Endothelial cell of umbilical vein (primary cell): ENCODE data around the gene SORCS2. TPM values are rescaled to one million over a fixed set of nuclear protein-coding genes. Genes with fewer than 3 reads are reported as not detected.

Experiments used
- BruUV-seq: library from RNA; stranded (reverse); fragments of 400-500 nt; replicated peaks from 2 replicates; lab custom pipeline; 2021; lab: Mats Ljungman, UMichigan
- CTCF ChIA-PET: fragments of 300-600, 350-600 bp; sonication (Branson Sonifier 250); formaldehyde crosslinking; loops from one replicate; lab custom pipeline; 2021; ENCODE audit warnings: antibody characterized with exemption, inconsistent platforms; lab: Charles Lee
- POLR2A ChIA-PET: fragments of 300-600, 350-600 bp; sonication (Branson Sonifier 250); formaldehyde crosslinking; loops from one replicate; lab custom pipeline; 2021; ENCODE audit warnings: antibody characterized with exemption, inconsistent platforms; lab: Charles Lee
- DNase-seq: peaks from one replicate; pipeline ENCODE4 v3.0.0-alpha.2; 2011; ENCODE audit warnings: low read depth, low spot score
- FAIRE-seq: peaks from 2 replicates; lab custom pipeline; 2011; peaks lifted over from hg19 to GRCh38; lab: Jason Lieb, UNC
- H2AFZ ChIP-seq: 2 replicates; pipeline ENCODE4 v1.6.0; 2012; ENCODE audit warnings: low read depth, low read length, control low read depth, inconsistent platforms
- H3K27ac ChIP-seq: 2 replicates; pipeline ENCODE4 v1.5.1; 2011; ENCODE audit warnings: low read depth, mild to moderate bottlenecking, control low read depth, low read length, moderate library complexity; ENCODE audit not compliant: insufficient read depth
- H3K27me3 ChIP-seq, 2 experiments: 2 replicates each; pipeline versions ENCODE4 v1.6.0 to v1.6.1; 2011; ENCODE audit warnings: low read length in 2 of 2, mixed read lengths in 1 of 2; ENCODE audit not compliant: control insufficient read depth in 2 of 2, insufficient read depth in 2 of 2
- H3K36me3 ChIP-seq, 2 experiments: 2 replicates in 1 of 2; 3 replicates in 1 of 2; pipeline ENCODE4 v1.5.1; 2011; ENCODE audit warnings: low read length in 2 of 2, mild to moderate bottlenecking in 1 of 2, moderate library complexity in 1 of 2; ENCODE audit not compliant: control insufficient read depth in 2 of 2, insufficient read depth in 2 of 2; ENCODE audit errors: extremely low read depth in 1 of 2
- H3K4me1 ChIP-seq: 3 replicates; pipeline ENCODE4 v1.5.1; 2011; ENCODE audit warnings: mild to moderate bottlenecking, low read length; ENCODE audit not compliant: control insufficient read depth, insufficient read depth; ENCODE audit errors: extremely low read depth
- H3K4me2 ChIP-seq: 2 replicates; pipeline ENCODE4 v1.6.1; 2011; ENCODE audit warnings: low read length, control low read depth, mixed read lengths; ENCODE audit not compliant: insufficient read depth
- H3K4me3 ChIP-seq, 3 experiments: fragments of 200-600 bp in 1 of 3; sonication (generic), shearing (Covaris generic) in 1 of 3; replicated peaks in 1 of 3; 2 replicates each; pipeline ENCODE4 v1.5.1; 2011 to 2016; ENCODE audit warnings: control low read depth in 3 of 3, low read length in 3 of 3, mild to moderate bottlenecking in 2 of 3, inconsistent platforms in 1 of 3, low read depth in 1 of 3, moderate library complexity in 1 of 3; ENCODE audit not compliant: insufficient read depth in 1 of 3
- H3K79me2 ChIP-seq: 2 replicates; pipeline ENCODE4 v1.6.0; 2012; ENCODE audit warnings: low read length, inconsistent platforms; ENCODE audit not compliant: control insufficient read depth, insufficient read depth
- H3K9ac ChIP-seq: replicated peaks from 2 replicates; pipeline ENCODE3; 2011; ENCODE audit warnings: low read length, control low read depth; ENCODE audit not compliant: insufficient read depth; ENCODE audit errors: extremely low read depth
- H3K9me1 ChIP-seq: replicated peaks from 3 replicates; pipeline ENCODE4 v1.6.0; 2011; ENCODE audit warnings: mild to moderate bottlenecking, low read length; ENCODE audit not compliant: control insufficient read depth, insufficient read depth; ENCODE audit errors: extremely low read depth
- H3K9me3 ChIP-seq: replicated peaks from 2 replicates; pipeline ENCODE4 v1.5.1; 2012; ENCODE audit warnings: low read length, inconsistent platforms; ENCODE audit not compliant: control insufficient read depth, insufficient read depth
- H4K20me1 ChIP-seq: replicated peaks from 2 replicates; pipeline ENCODE3; 2011; ENCODE audit warnings: mild to moderate bottlenecking, low read length; ENCODE audit not compliant: control insufficient read depth, insufficient read depth; ENCODE audit errors: extremely low read depth
- CTCF ChIP-seq, 2 donors: IDR thresholded peaks; 1 replicate in 1 of 2; 2 replicates in 1 of 2; pipeline ENCODE4 v1.5.1; 2011; ENCODE audit warnings: low read length in 2 of 2, mild to moderate bottlenecking in 2 of 2, moderate library complexity in 2 of 2, control low read depth in 1 of 2, inconsistent platforms in 1 of 2, low read depth in 1 of 2; ENCODE audit not compliant: insufficient read depth in 1 of 2; ENCODE audit errors: extremely low read depth in 1 of 2
- EZH2 ChIP-seq: IDR thresholded peaks from 2 replicates; pipeline ENCODE4 v1.6.1; 2012; ENCODE audit warnings: borderline replicate concordance, low read depth, mild to moderate bottlenecking, moderate library complexity, low read length, inconsistent platforms; ENCODE audit not compliant: severe bottlenecking
- FOS ChIP-seq: IDR thresholded peaks from 2 replicates; pipeline ENCODE4 v1.6.1; 2011; ENCODE audit warnings: mild to moderate bottlenecking, low read length, moderate library complexity, borderline replicate concordance; ENCODE audit not compliant: insufficient read depth
- GATA2 ChIP-seq: IDR thresholded peaks from 2 replicates; pipeline ENCODE4 v1.7.0; 2011; ENCODE audit warnings: low read depth, mild to moderate bottlenecking, moderate library complexity, mixed read lengths, low read length; ENCODE audit not compliant: insufficient read length, insufficient read depth
- JUN ChIP-seq: IDR thresholded peaks from 2 replicates; pipeline ENCODE4 v1.6.1; 2011; ENCODE audit warnings: borderline replicate concordance, low read depth; ENCODE audit not compliant: insufficient read length, insufficient read depth
- MAX ChIP-seq: IDR thresholded peaks from 2 replicates; pipeline ENCODE4 v1.6.1; 2011; ENCODE audit not compliant: insufficient read depth, insufficient read length
- MYC ChIP-seq: IDR thresholded peaks from one replicate; pipeline ENCODE4 v1.6.1; 2011; ENCODE audit warnings: mild to moderate bottlenecking, low read depth, low read length
- POLR2A ChIP-seq: IDR thresholded peaks from 2 replicates; pipeline ENCODE4 v1.6.1; 2012; ENCODE audit warnings: low read depth, mild to moderate bottlenecking, control low read depth, low read length
- POLR2AphosphoS5 ChIP-seq: IDR thresholded peaks from 2 replicates; pipeline ENCODE4 v1.6.1; 2012; ENCODE audit warnings: low read depth, mild to moderate bottlenecking, control low read depth, low read length, moderate library complexity; ENCODE audit not compliant: insufficient read depth
- dilution Hi-C: fragments of 300-500 bp; cut with MboI; formaldehyde crosslinking; loops from one replicate; pipeline ENCODE4 v1.15.0; 2019; ENCODE audit warnings: low sequenced_read_pairs; ENCODE audit not compliant: extremely low pct_ligation_motif_present
- intact Hi-C: fragments of 100-400 bp; cut with micrococcal nuclease; formaldehyde crosslinking; loops from one replicate; pipeline ENCODE4 v1.10.0; 2022
- polyA plus RNA-seq, 4 experiments: library from polyadenylated mRNA; depleted of rRNA in 3 of 4; stranded (reverse) in 3 of 4; unstranded in 1 of 4; fragments of >200 nt; gene quantifications; 2 replicates each; pipeline versions ENCODE4 v1.2.1 to v1.2.3, GENCODE V29; 2011 to 2012; ENCODE audit warnings: missing spikeins in 1 of 4
- total RNA-seq: library from RNA; stranded (reverse); gene quantifications from 2 replicates; pipeline ENCODE4 v1.2.3, GENCODE V29; 2021

SORCS2 gene
- total and polyA plus RNA-seq, 2 donors (not counting 3 experiments of a cell fraction or from before 2014, with no cell fraction given), result not detected

GRCh38 chr4:7285244-7286094 lies 93.1 kb downstream of the SORCS2 start:
- H3K4me3 ChIP-seq, result no peak overlapping the region
- dilution Hi-C loops, result no loop called here
- no peaks in the 10 kb centered on the region for H3K9me1 ChIP-seq
- no peak overlapping the region for H3K9ac ChIP-seq
- no peaks in the 10 kb centered on the region for H3K4me1 ChIP-seq
- DNase-seq, result no peak
- FAIRE-seq, result no peak
- no peaks in the 10 kb centered on the region for H4K20me1 ChIP-seq
- H3K4me2 ChIP-seq, result no peak overlapping the region
- H3K79me2 ChIP-seq, result no peaks in the 10 kb centered on the region
- intact Hi-C loops, result no loop called here
- CTCF ChIA-PET, result no interaction called here
- no peak overlapping the region for H2AFZ ChIP-seq
- H3K27ac ChIP-seq, result no peak overlapping the region
- peaks cover 0 to 5% of the 10 kb centered on the region in 2 experiments for H3K27me3 ChIP-seq
- no peak for TF ChIP-seq JUN
- no peak for TF ChIP-seq GATA2
- no peak for TF ChIP-seq CTCF (IDR thresholded peaks at IDR 0.05; ENCODE audit: extremely low read depth in 1 of 2, insufficient read depth in 1 of 2, low read depth in 1 of 2, low read length in 2 of 2)
- no peak for TF ChIP-seq POLR2AphosphoS5
- no peak for TF ChIP-seq POLR2A
- TF ChIP-seq MAX, result no peak
- TF ChIP-seq FOS, result no peak
- TF ChIP-seq EZH2, result no peak
- TF ChIP-seq MYC, result no peak
- no peaks in the 10 kb centered on the region for H3K36me3 ChIP-seq
- H3K9me3 ChIP-seq, result no peaks in the 10 kb centered on the region
- BruUV-seq, result no TSS peak
- POLR2A ChIA-PET, result no interaction called here
